Coronary artery (tissue), 2 donors: ENCODE data around the gene ST13.
"Not testable (repeated sequence)": the region's sequence is repeated elsewhere in the genome, so short reads cannot be mapped to it uniquely, and the experiment has no call there.

Experiments
- DNase-seq: peaks from one replicate; pipeline ENCODE4 v3.0.0-alpha.2; 2017; ENCODE audit warnings: low spot score
- H3K27ac ChIP-seq, 2 donors: fragments of 200-600 bp; sonication (generic); one replicate each; pipeline ENCODE4 v1.5.1; 2016 to 2019
- H3K4me3 ChIP-seq: fragments of 200-600 bp; sonication (generic); 2 replicates; pipeline ENCODE4 v1.5.1; 2016; ENCODE audit warnings: mild to moderate bottlenecking, moderate library complexity
- CTCF ChIP-seq: fragments of 200-600 bp; sonication (generic); IDR thresholded peaks from one replicate; pipeline ENCODE4 v1.5.1; 2019; ENCODE audit warnings: antibody characterized with exemption

ST13 gene

GRCh38 chr22:40877488-40877887 lies 21.0 kb upstream of the ST13 start:
- no peak for TF ChIP-seq CTCF
- Histone ChIP-seq H3K27ac (no peak overlapping the region), H3K4me3 (no peak overlapping the region)
- DNase-seq = no peak

- Histone ChIP-seq H3K27ac (no peak overlapping the region), H3K4me3 (no peak overlapping the region)
- no peak for TF ChIP-seq CTCF
- DNase-seq = no peak
Observed at GRCh38 chr22:40876907-40877306, 20.5 kb upstream of the ST13 start.

- TF ChIP-seq CTCF = no peak
- DNase-seq = no peak
- no peak overlapping the region for H3K4me3 ChIP-seq
- no peak overlapping the region for H3K27ac ChIP-seq
Observed at GRCh38 chr22:40875111-40875510, 18.7 kb upstream of the ST13 start.

- no peak overlapping the region for H3K27ac ChIP-seq
- no peak for TF ChIP-seq CTCF
- H3K4me3 ChIP-seq = no peak overlapping the region
- no peak for DNase-seq
Observed at GRCh38 chr22:40874016-40874415, 17.6 kb upstream of the ST13 start.

GRCh38 chr22:40868379-40868778 lies 11.9 kb upstream of the ST13 start:
- H3K4me3 ChIP-seq, H3K27ac ChIP-seq, DNase-seq: not testable (repeated sequence)

- no peak overlapping the region for H3K27ac ChIP-seq
- DNase-seq = no peak
- no peak for TF ChIP-seq CTCF
- H3K4me3 ChIP-seq = no peak overlapping the region
Observed at GRCh38 chr22:40867109-40867508, 10.7 kb upstream of the ST13 start.

GRCh38 chr22:40862537-40862936 lies 6.1 kb upstream of the ST13 start:
- no peak for DNase-seq
- Histone ChIP-seq H3K27ac (no peak overlapping the region), H3K4me3 (no peak overlapping the region)
- TF ChIP-seq CTCF = no peak

GRCh38 chr22:40862013-40862412 lies 5.6 kb upstream of the ST13 start, which contains the start of gene DNAJB7:
Gene DNAJB7, minus strand, starts transcription at chr22:40862113. Its CDS starts 119 bp downstream, at chr22:40861994.
- TF ChIP-seq CTCF = no peak
- no peak for DNase-seq
- H3K27ac ChIP-seq = no peak within 1 kb of the TSS
- no peak within 1 kb of the TSS for H3K4me3 ChIP-seq
